Rectal smooth muscle tissue (tissue), 1 donor: ENCODE results near the gene DAZAP1.

Experiments
- H3K27ac ChIP-seq: one replicate; pipeline ENCODE4 v1.7.0; 2013; ENCODE audit warnings: low read depth, low read length, inconsistent platforms
- H3K27me3 ChIP-seq: one replicate; pipeline ENCODE4 v1.7.0; 2013; ENCODE audit warnings: low read length; ENCODE audit not compliant: control insufficient read depth, insufficient read depth
- H3K36me3 ChIP-seq: one replicate; pipeline ENCODE4 v1.7.0; 2013; ENCODE audit warnings: low read length; ENCODE audit not compliant: control insufficient read depth, insufficient read depth
- H3K4me1 ChIP-seq: one replicate; pipeline ENCODE4 v1.7.0; 2013; ENCODE audit warnings: low read length; ENCODE audit not compliant: control insufficient read depth, insufficient read depth
- H3K4me3 ChIP-seq: one replicate; pipeline ENCODE4 v1.7.0; 2013; ENCODE audit warnings: low read length
- H3K9ac ChIP-seq: one replicate; pipeline ENCODE4 v1.7.0; 2013; ENCODE audit warnings: low read length

Gene DAZAP1

DNA sequence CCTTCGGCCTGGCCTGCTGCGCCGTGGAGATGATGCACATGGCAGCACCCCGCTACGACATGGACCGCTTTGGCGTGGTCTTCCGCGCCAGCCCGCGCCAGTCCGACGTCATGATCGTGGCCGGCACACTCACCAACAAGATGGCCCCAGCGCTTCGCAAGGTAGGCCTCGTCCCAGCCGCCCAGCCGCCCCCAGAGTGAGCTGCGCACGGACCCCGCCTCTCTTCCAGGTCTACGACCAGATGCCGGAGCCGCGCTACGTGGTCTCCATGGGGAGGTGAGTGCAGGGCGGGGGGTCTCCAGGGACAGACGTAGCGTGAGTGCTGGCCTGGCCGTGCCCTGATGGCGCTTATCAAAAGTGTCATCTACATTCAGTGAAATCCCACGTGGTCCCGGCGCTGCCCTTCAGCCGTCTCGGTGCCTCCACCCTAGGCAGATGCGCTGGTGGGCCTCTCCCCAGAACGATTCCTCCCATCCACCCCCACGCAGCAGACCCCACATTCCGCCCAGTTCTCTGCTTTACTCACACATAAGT, 16.4 kb upstream of the DAZAP1 start:
- no peak overlapping the region for H3K9ac ChIP-seq
- peaks cover 25% of the 10 kb centered on the region for H3K36me3 ChIP-seq
- H3K27me3 ChIP-seq = no peaks in the 10 kb centered on the region
- H3K27ac ChIP-seq = no peak overlapping the region
- no peak overlapping the region for H3K4me3 ChIP-seq
- no peaks in the 10 kb centered on the region for H3K4me1 ChIP-seq

GRCh38 chr19:1392407-1392806, 15.0 kb upstream of the DAZAP1 start:
- Histone ChIP-seq H3K36me3 (peaks cover 25% of the 10 kb centered on the region), H3K4me3 (no peak overlapping the region), H3K4me1 (no peaks in the 10 kb centered on the region), H3K9ac (no peak overlapping the region), H3K27ac (no peak overlapping the region), H3K27me3 (no peaks in the 10 kb centered on the region)

- H3K36me3 ChIP-seq = peaks cover 25% of the 10 kb centered on the region
- H3K4me3 ChIP-seq = no peak overlapping the region
- H3K9ac ChIP-seq = no peak overlapping the region
- no peak overlapping the region for H3K27ac ChIP-seq
- no peaks in the 10 kb centered on the region for H3K4me1 ChIP-seq
- H3K27me3 ChIP-seq = no peaks in the 10 kb centered on the region
These were observed 14.4 kb upstream of the DAZAP1 start for GRCh38 chr19:1392939-1393530.

- Histone ChIP-seq H3K4me3 (no peak overlapping the region), H3K9ac (no peak overlapping the region), H3K36me3 (peaks cover 24% of the 10 kb centered on the region), H3K4me1 (no peaks in the 10 kb centered on the region), H3K27me3 (no peaks in the 10 kb centered on the region), H3K27ac (no peak overlapping the region)
These were observed 13.5 kb upstream of the DAZAP1 start for GRCh38 chr19:1393841-1394240.

DNA sequence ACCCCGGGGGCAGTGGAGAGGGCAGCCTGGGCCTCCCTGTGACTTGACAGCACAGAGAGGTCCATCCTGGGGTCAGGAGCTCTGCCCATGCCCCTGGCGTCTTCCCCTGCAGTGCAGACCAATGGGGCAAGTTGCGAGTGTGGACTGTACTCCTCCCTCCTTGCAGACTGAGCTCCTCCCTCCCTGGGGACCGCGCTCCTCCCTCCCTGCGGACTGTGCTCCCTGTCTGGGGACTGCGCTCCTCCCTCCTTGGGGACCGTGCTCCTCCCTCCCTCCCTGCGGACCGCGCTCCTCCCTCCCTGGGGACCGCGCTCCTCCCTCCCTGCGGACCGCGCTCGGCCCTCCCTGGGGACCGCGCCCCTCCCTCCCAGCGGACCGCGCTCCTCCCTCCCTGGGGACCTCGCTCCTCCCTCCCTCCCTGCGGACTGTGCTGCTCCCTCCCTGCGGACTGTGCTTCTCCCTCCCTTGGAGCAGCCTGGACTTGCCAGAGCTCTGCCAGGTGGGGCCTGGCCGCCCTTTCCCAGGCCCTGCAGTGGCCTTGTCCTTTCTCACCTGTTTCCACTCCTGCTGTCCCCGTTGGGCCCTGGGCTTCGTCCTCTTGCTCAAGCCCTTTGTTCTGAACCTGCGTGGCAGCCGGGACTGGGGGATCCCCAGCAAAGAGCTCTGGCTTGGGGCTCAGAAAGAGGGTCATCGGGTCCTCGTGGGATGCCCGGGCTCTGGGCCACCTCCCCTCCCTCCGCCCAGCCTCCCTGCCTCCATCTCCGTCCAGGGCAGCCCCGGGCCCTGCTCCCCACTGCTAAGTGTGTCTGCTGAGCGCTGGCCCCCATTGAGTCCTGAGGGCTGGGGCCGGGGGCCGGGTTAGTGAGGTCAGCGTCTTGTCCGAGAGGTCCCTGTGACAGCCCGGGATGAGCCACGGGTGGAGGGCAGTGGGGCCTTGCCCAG, 12.9 kb upstream of the DAZAP1 start:
- Histone ChIP-seq H3K27me3 (peaks cover 4% of the 10 kb centered on the region), H3K9ac (no peak overlapping the region), H3K4me3 (no peak overlapping the region), H3K27ac (no peak overlapping the region), H3K4me1 (no peaks in the 10 kb centered on the region), H3K36me3 (peaks cover 17% of the 10 kb centered on the region)

DNA sequence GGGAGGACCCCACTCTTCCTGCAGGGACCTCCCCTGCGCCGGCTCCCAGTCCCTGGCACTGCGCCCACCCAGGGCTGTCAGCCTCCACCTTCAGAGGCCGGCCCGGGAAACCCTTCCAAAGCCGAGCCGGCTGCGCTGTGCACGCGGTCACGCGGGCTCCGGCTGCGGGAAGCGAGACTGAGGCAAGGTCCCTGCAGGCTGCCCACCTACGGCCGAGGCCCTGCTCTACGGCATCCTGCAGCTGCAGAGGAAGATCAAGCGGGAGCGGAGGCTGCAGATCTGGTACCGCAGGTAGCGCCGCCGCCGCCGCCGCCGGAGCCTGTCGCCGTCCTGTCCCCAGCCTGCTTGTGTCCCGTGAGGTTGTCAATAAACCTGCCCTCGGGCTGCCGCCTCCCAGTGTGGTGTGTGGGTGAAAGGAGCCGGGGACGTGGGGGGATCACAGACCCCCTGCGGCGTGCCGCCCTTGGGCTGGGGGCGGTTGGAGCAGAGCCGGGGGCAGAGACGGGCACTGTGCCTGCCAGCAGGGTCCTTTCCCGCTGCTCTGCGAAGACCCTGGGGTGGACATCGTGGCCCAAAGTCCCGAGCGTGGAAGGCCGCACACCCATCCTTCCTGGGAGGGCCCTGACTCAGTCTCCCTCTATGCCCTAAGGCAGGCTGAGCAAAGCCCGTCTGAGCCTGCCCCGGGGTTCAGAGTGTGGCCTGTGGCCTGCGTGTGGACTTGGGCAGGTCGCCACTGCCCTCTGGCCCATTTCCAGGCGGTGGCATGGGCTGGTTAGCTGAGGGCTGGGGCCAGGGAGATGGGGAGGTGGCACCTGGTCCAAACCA, 12.0 kb upstream of the DAZAP1 start:
- no peak overlapping the region for H3K9ac ChIP-seq

DNA sequence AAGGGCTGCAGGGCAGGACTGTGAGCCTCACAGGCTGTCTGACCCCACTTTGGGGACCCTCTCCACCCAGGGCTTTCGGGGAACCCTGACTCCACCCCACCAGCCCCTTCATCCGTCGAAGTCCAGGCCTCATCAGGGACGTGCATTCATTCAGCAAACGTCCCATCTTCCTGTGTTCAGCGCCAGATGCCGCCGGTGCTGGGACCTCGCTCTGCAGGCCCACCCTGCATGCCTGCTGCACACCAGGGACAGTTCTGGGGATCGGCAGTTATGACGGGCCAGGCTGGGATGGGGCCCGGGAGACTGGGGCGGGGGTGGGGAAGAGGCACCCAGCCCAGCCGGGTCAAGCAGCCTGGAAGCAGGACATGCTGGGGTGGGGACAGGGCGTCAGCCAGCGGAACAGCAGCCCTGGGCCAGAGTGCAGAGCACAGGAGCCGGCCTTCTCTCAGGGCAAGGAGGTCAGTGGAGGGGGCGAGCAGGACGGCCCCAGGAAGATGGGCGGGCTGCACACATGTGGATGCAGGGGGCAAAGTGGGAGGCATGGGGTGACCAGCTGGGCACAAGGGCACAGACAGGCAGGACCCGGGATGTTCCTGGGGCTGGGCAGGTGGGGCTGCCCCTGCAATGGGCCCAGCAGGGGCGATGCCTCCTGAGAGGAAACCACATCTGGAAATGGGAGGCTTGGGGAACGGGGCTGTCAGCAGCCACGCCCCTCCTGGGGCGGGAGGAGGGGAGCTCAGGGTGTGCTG, 11.2 kb upstream of the DAZAP1 start:
- Histone ChIP-seq H3K4me1 (peaks cover 2% of the 10 kb centered on the region), H3K36me3 (peaks cover 12% of the 10 kb centered on the region), H3K27ac (no peak overlapping the region), H3K9ac (no peak overlapping the region), H3K4me3 (no peak overlapping the region), H3K27me3 (peaks cover 4% of the 10 kb centered on the region)

More for the DNA sequence above, 12.0 kb upstream of the DAZAP1 start:
- Histone ChIP-seq H3K4me3 (no peak overlapping the region), H3K4me1 (no peaks in the 10 kb centered on the region), H3K36me3 (peaks cover 15% of the 10 kb centered on the region), H3K27me3 (peaks cover 4% of the 10 kb centered on the region), H3K27ac (no peak overlapping the region)

DNA sequence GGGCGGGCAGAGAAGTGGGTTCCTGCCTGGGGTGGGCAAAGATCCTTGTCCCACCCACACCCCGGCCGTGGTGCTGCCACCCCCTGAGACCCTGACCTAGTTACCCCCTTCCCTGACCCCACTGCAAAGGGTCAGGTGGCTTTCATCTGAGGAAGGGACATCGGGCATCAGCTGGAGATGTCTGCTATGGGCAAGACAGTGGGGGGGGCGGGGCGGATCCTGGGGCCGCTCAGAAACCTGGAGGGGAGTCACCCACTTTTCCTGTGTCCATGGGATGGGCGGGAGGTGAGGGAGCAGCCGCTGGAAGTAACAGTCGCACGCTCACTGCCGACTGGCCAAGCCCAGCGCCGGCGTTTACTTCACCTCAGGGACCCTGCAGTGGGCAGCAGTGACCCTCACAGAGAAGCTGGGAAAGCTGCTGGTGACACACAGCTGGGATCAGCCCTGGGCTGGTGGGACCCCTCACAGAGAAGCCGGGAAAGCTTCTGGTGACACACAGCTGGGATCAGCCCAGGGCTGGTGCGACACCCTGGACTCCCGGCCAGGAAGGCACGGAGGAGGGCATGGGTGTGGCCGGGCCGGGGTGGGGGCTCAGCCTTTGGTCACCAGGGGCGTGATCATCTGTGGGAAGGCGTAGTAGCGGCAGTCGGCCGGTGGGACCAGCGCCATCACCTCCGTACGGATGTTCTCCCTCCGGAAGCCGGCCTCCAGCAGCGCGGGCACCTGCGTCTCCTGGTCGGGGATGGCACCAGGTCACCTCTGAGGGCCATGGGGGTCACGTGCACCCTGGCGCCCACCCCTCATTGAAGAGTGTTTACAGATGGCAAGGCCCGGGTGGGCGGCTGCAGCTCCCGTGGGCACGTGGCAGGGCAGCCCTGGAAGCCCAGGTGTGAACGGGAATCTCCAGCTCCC, 10.4 kb upstream of the DAZAP1 start:
- H3K27ac ChIP-seq = no peak overlapping the region
- no peak overlapping the region for H3K4me3 ChIP-seq
- no peak overlapping the region for H3K9ac ChIP-seq
- peaks cover 12% of the 10 kb centered on the region for H3K36me3 ChIP-seq
- H3K4me1 ChIP-seq = peaks cover 2% of the 10 kb centered on the region
- H3K27me3 ChIP-seq = peaks cover 5% of the 10 kb centered on the region

- Histone ChIP-seq H3K27ac (no peak overlapping the region), H3K36me3 (peaks cover 9% of the 10 kb centered on the region), H3K4me1 (peaks cover 2% of the 10 kb centered on the region), H3K9ac (no peak overlapping the region), H3K4me3 (no peak overlapping the region), H3K27me3 (peaks cover 12% of the 10 kb centered on the region)
These were observed 9.5 kb upstream of the DAZAP1 start for GRCh38 chr19:1397838-1398237.

- H3K27me3 ChIP-seq = peaks cover 15% of the 10 kb centered on the region
- H3K9ac ChIP-seq = no peak overlapping the region
- H3K4me1 ChIP-seq = peaks cover 2% of the 10 kb centered on the region
- no peaks in the 10 kb centered on the region for H3K36me3 ChIP-seq
- H3K27ac ChIP-seq = no peak overlapping the region
- H3K4me3 ChIP-seq = no peak overlapping the region
These were observed 8.3 kb upstream of the DAZAP1 start for GRCh38 chr19:1399079-1399478.

DNA sequence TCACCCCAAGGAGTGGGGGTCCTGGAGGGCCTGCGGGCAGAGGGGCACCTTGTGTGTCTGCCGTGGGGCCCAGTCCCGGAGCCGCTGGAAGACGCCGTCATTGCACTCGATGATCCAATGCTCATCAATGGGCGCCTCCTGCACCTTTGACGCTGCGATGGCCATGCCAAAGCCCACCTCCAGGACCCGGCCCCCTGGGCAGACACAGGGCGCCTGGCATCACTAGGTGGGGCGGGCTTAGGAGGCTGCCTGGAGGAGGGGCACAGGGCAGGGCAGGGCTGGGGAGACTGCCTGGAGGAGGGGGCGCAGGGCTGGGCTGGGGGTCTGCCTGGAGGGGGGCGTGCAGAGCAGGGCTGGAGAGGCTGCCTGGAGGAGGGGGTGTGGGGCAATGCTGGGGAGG, 7.6 kb upstream of the DAZAP1 start:
- Histone ChIP-seq H3K36me3 (no peaks in the 10 kb centered on the region), H3K4me1 (peaks cover 2% of the 10 kb centered on the region), H3K4me3 (no peak overlapping the region), H3K27me3 (peaks cover 15% of the 10 kb centered on the region), H3K9ac (no peak overlapping the region), H3K27ac (no peak overlapping the region)
